Uterus (tissue), 2 donors: ENCODE results near the gene GPR31.

Source experiments
- POLR2A ChIP-seq, 2 donors: fragments of 450-650 bp; IDR thresholded peaks; one replicate each; pipeline ENCODE4 v1.6.1; 2016; ENCODE audit warnings: antibody characterized with exemption in 2 of 2, mild to moderate bottlenecking in 1 of 2, moderate library complexity in 1 of 2
- TF ChIP-seq, protein P1 (sequence below), 4 experiments: fragments of 200-600 bp in 2 of 4; fragments of 450-650 bp in 2 of 4; sonication (generic) in 2 of 4; IDR thresholded peaks; one replicate each; pipeline ENCODE4 v1.5.1; 2016 to 2019; ENCODE audit warnings: antibody characterized with exemption in 4 of 4, mild to moderate bottlenecking in 2 of 4, moderate library complexity in 1 of 4

DNA sequence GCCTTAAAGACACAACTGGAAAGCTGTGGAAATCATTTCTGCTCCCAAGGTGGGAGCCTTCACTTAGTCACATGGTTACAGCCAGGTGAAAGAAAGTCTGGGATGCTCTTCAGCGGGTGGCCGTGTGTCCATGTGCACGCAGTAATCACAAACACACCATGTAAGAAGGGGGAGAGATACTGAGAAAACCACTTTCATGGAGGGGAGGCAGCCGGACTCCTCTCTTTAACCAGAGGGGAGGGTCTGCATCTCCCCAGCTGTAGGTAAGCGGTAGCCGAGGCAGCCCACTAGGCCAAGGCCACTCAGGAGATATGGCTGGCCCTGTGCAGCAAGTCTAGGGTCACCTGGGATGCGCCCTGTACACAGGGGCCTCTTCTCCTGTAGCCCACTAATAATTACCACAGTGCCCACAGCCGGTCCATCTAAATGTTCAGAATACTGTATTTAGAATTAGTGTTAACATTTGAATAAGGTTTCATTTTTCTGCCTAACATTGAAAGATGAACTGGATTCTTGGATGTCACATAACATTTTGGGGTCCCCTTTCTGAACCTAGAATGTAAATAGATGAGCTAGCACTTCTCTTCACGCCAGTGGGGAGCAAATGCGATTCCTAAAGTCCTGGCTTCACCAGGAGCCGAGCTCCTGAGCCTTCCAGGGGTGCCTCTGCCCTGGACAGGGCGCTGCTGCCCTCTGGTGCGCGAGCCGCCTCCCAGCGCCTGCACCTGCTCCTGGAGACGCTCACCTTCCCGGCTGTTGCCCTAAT lies 15.9 kb downstream of the GPR31 start:
- TF ChIP-seq POLR2A (IDR thresholded peaks at IDR 0.05): no peak
- TF ChIP-seq, protein P1, sequence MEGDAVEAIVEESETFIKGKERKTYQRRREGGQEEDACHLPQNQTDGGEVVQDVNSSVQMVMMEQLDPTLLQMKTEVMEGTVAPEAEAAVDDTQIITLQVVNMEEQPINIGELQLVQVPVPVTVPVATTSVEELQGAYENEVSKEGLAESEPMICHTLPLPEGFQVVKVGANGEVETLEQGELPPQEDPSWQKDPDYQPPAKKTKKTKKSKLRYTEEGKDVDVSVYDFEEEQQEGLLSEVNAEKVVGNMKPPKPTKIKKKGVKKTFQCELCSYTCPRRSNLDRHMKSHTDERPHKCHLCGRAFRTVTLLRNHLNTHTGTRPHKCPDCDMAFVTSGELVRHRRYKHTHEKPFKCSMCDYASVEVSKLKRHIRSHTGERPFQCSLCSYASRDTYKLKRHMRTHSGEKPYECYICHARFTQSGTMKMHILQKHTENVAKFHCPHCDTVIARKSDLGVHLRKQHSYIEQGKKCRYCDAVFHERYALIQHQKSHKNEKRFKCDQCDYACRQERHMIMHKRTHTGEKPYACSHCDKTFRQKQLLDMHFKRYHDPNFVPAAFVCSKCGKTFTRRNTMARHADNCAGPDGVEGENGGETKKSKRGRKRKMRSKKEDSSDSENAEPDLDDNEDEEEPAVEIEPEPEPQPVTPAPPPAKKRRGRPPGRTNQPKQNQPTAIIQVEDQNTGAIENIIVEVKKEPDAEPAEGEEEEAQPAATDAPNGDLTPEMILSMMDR (IDR thresholded peaks at IDR 0.05): peak; percentile 65 to 80 (median 77)
